HG03196 (cell line): ENCODE measurements around the gene DHRS4.
"Not testable (repeated sequence)": the region's sequence is repeated elsewhere in the genome, so short reads cannot be mapped to it uniquely, and the experiment has no call there.

Experiments used
- ATAC-seq: cut with Tn5 transposase; IDR thresholded peaks from one replicate; pipeline ENCODE4 v1.9.1; 2021; ENCODE audit not compliant: unreplicated experiment

Gene DHRS4

GRCh38 chr14:23981951-23982813 lies 28.6 kb downstream of the DHRS4 start:
- not testable (repeated sequence) for ATAC-seq

- no peak for ATAC-seq
These were observed 31.5 kb downstream of the DHRS4 start for GRCh38 chr14:23984891-23985602.

- peak; percentile 4 for ATAC-seq
These were observed 34.6 kb downstream of the DHRS4 start for GRCh38 chr14:23988223-23988606.

GRCh38 chr14:23988607-23989363 lies 35.2 kb downstream of the DHRS4 start, which contains the start of gene DHRS4L2:
DHRS4L2 (plus strand) TSS chr14:23988929; CDS start chr14:23988948, 19 bp downstream.
- ATAC-seq = peak; percentile 90

GRCh38 chr14:23989734-23990445 lies 36.3 kb downstream of the DHRS4 start:
- ATAC-seq = not testable (repeated sequence)

DNA sequence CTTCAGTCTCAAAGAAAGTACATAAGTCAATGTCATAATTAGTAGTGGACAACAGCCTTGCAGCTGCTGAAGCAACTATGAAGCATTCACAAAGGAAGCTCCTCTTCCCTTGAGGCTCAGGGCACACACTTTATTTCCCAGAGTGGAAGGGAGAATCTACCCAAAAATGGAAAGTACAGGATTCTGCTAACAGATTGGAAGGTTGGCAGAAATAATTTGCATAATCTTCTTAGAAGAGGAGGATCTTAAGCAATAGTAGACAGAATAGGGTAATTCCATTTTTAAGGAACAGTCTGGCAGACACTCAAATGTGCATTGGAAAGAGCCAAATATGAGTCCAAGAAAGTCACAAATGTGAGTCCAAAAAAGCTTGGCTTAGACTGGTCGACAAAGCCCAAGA lies 37.4 kb downstream of the DHRS4 start:
- ATAC-seq = not testable (repeated sequence)

DNA sequence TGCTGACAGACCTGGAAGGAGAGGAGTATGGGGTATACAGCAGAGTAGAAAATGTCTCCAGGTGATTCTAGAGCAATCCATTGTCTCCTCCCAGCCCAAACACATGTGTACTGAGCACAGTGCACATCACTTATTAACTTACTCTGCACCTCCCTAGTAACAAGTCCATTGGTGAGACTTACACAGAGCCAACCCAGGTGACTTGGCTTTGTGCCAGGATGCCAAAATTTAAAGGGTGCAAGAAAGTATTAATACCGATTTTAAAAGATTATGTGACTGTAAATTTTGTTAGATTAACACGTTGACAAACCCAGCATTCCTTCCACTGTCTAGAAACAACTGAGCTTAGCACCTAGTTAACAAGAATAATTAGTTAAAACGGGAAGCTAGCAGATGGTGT lies 39.5 kb downstream of the DHRS4 start:
- ATAC-seq = not testable (repeated sequence)

GRCh38 chr14:23996009-23996408 lies 42.4 kb downstream of the DHRS4 start:
- not testable (repeated sequence) for ATAC-seq

DNA sequence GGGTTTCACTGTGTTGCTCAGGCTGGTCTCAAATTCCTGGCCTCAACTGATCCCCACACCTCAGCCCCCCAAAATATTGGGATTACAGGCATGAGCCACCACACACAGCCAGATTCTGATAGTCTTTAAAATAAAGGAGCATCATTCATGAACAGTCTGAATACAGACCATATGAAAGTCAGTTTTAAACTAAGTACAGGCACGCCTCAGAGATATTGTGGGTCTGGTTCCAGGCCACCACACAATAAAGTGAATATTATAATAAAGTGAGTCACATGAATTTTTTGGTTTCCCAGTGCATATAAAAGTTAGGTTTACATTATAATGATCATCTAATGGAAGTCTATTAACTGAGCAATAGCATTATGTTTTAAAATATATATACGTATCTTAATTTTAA lies 43.3 kb downstream of the DHRS4 start:
- not testable (repeated sequence) for ATAC-seq

GRCh38 chr14:23999640-24000039 lies 46.1 kb downstream of the DHRS4 start:
- not testable (repeated sequence) for ATAC-seq

GRCh38 chr14:24001078-24001477 lies 47.5 kb downstream of the DHRS4 start:
- ATAC-seq = not testable (repeated sequence)

- not testable (repeated sequence) for ATAC-seq
These were observed 48.1 kb downstream of the DHRS4 start for GRCh38 chr14:24001679-24002078.

- peak; percentile 26 for ATAC-seq
These were observed 52.9 kb downstream of the DHRS4 start for GRCh38 chr14:24006471-24006816.

- ATAC-seq = peak; percentile 59
These were observed 53.5 kb downstream of the DHRS4 start for GRCh38 chr14:24006817-24007652.

GRCh38 chr14:24011051-24011450 lies 57.5 kb downstream of the DHRS4 start:
- ATAC-seq = no peak

GRCh38 chr14:24012726-24013273 lies 59.2 kb downstream of the DHRS4 start:
- ATAC-seq = not testable (repeated sequence)

DNA sequence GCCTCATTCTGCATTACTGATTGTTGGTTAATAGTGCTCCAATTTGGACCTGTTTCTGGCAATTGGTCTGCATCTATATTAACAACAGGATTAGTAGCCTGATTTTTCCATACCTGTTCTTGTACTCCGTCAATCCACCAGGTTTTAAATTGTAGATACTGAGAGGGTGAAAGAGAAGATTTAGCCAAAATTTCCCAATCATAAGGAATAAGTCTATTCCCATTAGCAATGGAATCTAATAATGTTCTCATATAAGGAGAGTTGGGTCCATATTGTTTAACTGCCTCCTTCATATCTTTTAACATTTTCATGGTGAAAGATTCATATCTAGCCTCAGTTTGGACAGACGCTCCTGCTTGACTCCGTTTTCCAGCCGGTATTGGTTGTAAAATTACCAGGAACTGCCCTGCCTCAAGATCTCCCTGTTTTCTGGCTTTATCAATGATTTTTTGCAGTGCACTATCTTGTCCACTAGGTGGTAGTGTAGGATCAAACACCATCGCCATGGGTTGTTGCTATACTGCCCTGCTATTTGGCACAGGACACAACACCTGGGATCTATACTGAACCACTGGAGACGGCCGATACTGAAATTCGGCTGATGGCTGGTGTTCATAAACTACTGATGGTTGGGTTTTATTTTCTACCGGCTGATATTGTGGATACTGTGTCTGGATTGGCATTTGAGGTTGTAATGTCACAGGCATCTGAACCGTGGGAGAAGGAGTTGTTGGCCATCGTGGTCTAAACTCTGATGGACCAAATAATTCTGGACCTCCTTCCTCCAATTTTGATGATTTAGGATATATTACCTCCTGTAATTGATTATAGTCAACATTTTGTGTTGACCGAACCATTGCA lies 60.3 kb downstream of the DHRS4 start:
- ATAC-seq = peak; percentile 49

- not testable (repeated sequence) for ATAC-seq
These were observed 62.2 kb downstream of the DHRS4 start for GRCh38 chr14:24015745-24016144.
